ENCODE results near the gene DRG2. TPM values are rescaled to one million over a fixed set of nuclear protein-coding genes. Genes with fewer than 3 reads are reported as not detected.
A peak's percentile ranks its signal among the peaks of the same experiment; 100 is the strongest.

The DRG2 gene
- total and polyA plus RNA-seq, 9 donors: 18.1 to 45.9 (median 35.5) TPM

GRCh38 chr17:18140648-18141047 is 52.9 kb downstream of the DRG2 start:
- H3K27me3 ChIP-seq: no peaks in the 10 kb centered on the region

GRCh38 chr17:18141210-18141803 is 53.6 kb downstream of the DRG2 start:
- no peaks in the 10 kb centered on the region for H3K27me3 ChIP-seq
- no peaks in the 10 kb centered on the region for H3K4me1 ChIP-seq (ENCODE audit: insufficient read depth)
- intact Hi-C loops (cut with DNase I): no loop called here
- H3K27ac ChIP-seq: no peak overlapping the region
- 19 to 29% (median 26%) methylated on average over 9 of the region's 9 CpGs for WGBS, 3 donors
- no peak for DNase-seq
- H3K36me3 ChIP-seq: no peaks in the 10 kb centered on the region
- H3K4me3 ChIP-seq: no peak overlapping the region
- TF ChIP-seq EP300 (IDR thresholded peaks at IDR 0.05) (no peak), CTCF (IDR thresholded peaks at IDR 0.05) (peak; percentile 36 to 70 (median 41))
- no peaks in the 10 kb centered on the region for H3K9me3 ChIP-seq

More at GRCh38 chr17:18140648-18141047, 52.9 kb downstream of the DRG2 start:
- no peak for DNase-seq
- Histone ChIP-seq H3K27ac (no peak overlapping the region), H3K4me3 (no peak overlapping the region), H3K36me3 (no peaks in the 10 kb centered on the region), H3K9me3 (no peaks in the 10 kb centered on the region), H3K4me1 (ENCODE audit: insufficient read depth) (no peaks in the 10 kb centered on the region)
- intact Hi-C loops (cut with DNase I): no loop called here
- TF ChIP-seq POLR2A (IDR thresholded peaks at IDR 0.05) (no peak), EP300 (IDR thresholded peaks at IDR 0.05) (no peak), CTCF (IDR thresholded peaks at IDR 0.05) (no peak)
- 71 to 79% (median 72%) methylated on average over 3 of the region's 3 CpGs for WGBS, 3 donors

DNA sequence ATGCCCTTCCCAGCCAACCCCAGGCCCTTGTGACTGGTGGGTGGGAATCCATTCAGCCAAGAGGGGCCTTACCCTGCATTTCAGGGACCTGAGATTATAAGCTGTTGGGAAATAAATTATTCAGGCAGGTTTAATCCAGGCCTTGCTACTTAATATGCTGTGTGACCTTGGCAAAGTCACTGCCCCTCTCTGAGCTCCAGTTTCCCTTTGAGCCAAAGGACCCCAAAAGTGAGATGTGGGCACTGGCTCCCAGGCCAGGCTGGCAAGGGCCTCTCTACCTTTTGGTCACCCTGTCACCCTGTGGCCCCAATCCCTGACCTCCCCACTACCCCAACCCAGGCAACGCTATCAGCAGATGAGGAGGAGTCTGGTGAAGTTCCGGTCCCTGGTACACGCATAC is 54.7 kb downstream of the DRG2 start:
- Histone ChIP-seq H3K4me1 (ENCODE audit: insufficient read depth) (no peaks in the 10 kb centered on the region), H3K9me3 (no peaks in the 10 kb centered on the region), H3K27ac (no peak overlapping the region), H3K36me3 (no peaks in the 10 kb centered on the region), H3K27me3 (no peaks in the 10 kb centered on the region), H3K4me3 (no peak overlapping the region)
- no peak for DNase-seq
- intact Hi-C loops (cut with DNase I): no loop called here
- 69 to 84% (median 77%) methylated on average over 3 of the region's 3 CpGs for WGBS, 3 donors
- no peak for TF ChIP-seq EP300 (IDR thresholded peaks at IDR 0.05)
- no peak for TF ChIP-seq CTCF (IDR thresholded peaks at IDR 0.05)
- no peak for TF ChIP-seq POLR2A (IDR thresholded peaks at IDR 0.05)

DNA sequence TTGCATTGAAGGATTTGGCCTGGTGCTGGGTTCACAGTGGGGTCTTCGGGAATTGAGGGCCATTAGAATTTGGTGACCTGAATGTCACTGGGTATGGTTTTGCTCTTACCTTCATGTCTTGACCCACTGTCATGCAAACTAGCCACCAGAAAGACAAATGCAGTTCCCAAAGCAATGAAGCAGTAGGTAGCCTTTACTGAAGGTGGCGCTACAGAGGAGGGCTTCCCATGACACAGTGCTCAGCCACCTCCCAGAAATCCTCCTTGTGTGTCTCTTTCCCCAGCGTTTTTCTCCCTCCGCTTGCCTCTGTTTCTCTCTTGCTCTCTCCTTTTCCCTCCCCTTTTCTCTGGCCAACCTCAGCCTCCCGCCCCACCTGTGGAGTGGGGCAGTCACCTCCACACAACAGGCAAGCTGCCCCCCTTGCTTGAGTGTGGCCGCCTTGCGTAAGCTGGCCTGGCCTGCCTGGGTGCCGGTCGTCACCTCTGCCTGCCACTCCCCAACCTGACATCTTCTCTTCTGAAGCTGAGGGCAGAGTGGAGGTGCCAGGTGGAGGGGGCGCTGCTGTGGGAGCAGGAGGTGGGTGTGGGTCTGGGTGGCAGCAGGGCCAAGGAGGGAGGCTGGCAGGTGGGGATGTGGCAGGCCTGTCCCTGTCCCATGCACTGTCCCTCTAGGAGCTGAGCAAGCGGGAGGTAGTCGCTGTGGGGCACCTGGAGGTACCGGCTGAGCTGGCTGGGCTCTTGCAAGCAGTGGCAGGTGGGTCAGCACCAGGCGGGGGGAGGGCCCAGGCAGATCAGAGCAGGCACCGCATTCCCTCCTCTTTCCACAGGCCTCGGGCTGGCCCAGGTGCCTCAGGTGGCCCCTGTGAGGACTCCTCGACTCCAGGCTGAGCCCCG is 55.5 kb downstream of the DRG2 start:
- Histone ChIP-seq H3K27me3 (no peaks in the 10 kb centered on the region), H3K4me1 (ENCODE audit: insufficient read depth) (no peaks in the 10 kb centered on the region), H3K27ac (no peak overlapping the region), H3K9me3 (no peaks in the 10 kb centered on the region), H3K4me3 (no peak overlapping the region), H3K36me3 (no peaks in the 10 kb centered on the region)
- intact Hi-C loops (cut with DNase I): no loop called here
- no peak for TF ChIP-seq EP300 (IDR thresholded peaks at IDR 0.05)
- TF ChIP-seq POLR2A (IDR thresholded peaks at IDR 0.05): no peak
- no peak for TF ChIP-seq CTCF (IDR thresholded peaks at IDR 0.05)
- no peak for DNase-seq
- WGBS, 3 donors: 55 to 69% (median 65%) methylated on average over 18 of the region's 18 CpGs
